ENCODE measurements around the gene CORO7.

The CORO7 gene

DNA sequence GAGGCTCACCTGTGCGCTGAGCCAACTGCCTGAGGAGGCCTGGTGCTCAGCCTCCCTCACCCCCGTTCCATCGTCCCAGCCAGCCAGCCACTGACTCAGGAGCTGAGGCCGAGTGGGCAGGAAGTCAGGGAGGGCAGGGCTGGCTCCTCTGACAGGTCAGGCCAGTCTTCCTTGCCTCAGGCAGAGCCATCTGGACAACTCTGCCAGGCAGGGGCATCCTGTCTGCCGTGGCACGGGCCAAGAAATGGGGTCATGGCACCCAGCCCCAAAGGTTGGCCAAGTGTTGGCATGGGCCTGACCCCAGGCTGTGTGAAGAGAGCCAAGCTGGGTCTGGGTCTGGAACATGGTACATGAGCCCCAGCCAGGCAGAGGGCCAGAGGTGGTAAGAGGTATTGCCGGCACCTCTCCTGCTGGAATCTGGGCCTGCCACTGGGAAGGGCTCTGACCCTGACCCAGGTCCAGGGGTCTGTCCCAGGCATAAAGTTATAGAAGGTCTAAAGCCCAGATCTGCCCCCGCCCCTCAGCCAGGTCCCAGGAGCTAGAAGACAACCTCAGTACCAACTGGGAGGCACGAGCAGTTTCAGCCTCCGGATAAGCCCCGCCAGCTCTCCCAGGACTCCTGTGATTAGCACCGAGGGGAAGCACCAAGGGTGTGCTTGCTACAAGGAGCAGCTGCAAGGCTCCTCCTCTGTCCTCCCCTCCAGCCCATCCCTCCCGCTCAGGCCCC lies 47.2 kb downstream of the CORO7 start:
- H3K4me3 ChIP-seq (replicated peaks; ENCODE audit: low read depth, low read length): no peak overlapping the region
- DNase-seq (ENCODE audit: low read depth): no peak
- TF ChIP-seq, protein P1, sequence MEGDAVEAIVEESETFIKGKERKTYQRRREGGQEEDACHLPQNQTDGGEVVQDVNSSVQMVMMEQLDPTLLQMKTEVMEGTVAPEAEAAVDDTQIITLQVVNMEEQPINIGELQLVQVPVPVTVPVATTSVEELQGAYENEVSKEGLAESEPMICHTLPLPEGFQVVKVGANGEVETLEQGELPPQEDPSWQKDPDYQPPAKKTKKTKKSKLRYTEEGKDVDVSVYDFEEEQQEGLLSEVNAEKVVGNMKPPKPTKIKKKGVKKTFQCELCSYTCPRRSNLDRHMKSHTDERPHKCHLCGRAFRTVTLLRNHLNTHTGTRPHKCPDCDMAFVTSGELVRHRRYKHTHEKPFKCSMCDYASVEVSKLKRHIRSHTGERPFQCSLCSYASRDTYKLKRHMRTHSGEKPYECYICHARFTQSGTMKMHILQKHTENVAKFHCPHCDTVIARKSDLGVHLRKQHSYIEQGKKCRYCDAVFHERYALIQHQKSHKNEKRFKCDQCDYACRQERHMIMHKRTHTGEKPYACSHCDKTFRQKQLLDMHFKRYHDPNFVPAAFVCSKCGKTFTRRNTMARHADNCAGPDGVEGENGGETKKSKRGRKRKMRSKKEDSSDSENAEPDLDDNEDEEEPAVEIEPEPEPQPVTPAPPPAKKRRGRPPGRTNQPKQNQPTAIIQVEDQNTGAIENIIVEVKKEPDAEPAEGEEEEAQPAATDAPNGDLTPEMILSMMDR (IDR thresholded peaks at IDR 0.05; ENCODE audit: low read length, missing control alignments): no peak

DNA sequence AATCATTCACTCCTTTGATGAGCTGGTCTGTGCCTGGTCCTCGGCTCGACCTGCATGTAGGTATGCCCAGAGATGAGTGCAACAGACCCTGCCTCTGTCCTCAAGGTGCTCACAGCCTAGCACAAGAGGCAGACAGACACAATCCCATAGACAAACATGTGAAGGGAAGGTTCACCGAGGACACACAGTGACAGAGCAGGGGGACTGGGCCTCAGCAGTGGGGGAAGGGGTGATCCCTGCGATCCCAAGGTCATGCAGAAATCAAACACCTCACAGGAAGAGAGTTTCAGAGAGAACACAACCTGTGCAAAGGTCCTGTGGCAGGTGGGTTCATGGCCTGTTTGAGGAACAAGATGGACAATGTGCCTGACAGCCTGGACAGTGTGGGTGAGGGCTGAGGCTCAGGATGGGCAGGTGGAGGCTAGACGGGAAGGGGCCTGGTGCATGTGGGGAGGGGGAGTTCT lies 49.0 kb downstream of the CORO7 start:
- TF ChIP-seq, protein P1 (IDR thresholded peaks at IDR 0.05; ENCODE audit: low read length, missing control alignments): no peak
- DNase-seq (ENCODE audit: low read depth): no peak
- no peak overlapping the region for H3K4me3 ChIP-seq (replicated peaks; ENCODE audit: low read depth, low read length)

DNA sequence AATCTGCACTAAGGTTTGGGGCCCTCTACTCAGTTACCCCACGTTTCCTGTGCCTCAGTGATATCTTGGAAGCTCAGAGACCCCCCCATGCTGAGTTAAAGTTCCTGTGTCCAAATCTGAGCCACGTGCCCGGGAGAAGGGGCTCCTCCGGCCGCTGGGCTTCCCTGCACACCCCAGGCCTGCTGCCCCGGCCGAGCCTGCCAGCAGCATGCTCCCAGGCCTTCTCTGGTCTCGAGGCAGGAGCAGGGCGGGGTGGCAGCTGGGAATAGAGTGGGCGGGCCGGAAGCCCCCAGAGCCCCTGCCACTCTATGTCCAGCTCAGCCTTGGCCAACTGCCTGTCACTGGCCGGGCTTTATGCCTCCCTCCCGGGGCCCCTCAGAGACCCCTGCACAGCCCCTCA lies 50.4 kb downstream of the CORO7 start:
- TF ChIP-seq, protein P1 (IDR thresholded peaks at IDR 0.05; ENCODE audit: low read length, missing control alignments): no peak

DNA sequence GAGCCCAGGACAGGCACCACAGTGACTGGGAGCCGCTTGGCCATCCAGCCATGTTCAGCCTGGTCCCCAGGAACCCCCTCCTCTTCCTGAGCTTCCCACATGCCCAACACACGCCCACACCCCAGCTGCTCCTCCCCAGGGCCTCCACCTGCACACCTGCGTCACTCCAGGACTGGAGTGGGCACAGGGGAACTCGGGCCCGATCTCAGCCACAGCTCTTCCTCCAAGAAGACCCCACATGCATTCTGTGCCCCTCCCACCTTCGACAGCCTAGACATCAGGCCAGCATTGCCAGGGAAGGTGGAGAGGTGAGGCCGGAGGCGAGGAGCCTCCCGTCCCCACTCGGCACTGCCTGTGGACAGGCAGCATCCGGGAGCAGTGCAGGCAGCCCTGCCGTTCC lies 50.8 kb downstream of the CORO7 start:
- H3K4me3 ChIP-seq (replicated peaks; ENCODE audit: low read depth, low read length): no peak overlapping the region
- DNase-seq (ENCODE audit: low read depth): no peak
- TF ChIP-seq, protein P1 (IDR thresholded peaks at IDR 0.05; ENCODE audit: low read length, missing control alignments): no peak

More for the DNA sequence above, 50.4 kb downstream of the CORO7 start:
- H3K4me3 ChIP-seq (replicated peaks; ENCODE audit: low read depth, low read length): no peak overlapping the region
- DNase-seq (ENCODE audit: low read depth): no peak

DNA sequence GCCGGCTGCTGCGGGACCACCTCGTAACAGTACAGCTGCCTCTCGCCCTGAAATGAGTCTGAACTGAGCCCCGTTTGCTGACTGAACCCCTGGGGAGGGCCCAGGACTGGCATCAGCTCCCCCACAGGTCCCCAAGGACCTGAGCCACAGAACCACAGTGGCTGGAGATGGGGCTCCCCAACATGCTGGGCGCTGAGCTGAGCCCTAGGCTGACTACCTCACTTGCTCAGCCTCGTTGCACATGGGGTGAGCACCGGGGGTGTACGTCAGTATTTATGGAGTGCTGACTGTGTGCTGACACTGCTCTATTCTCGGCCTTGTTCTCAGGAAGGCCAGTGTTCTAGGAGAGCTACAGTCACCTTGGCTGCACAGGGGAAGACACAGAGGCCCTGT lies 51.4 kb downstream of the CORO7 start:
- DNase-seq (ENCODE audit: low read depth): no peak
- TF ChIP-seq, protein P1 (IDR thresholded peaks at IDR 0.05; ENCODE audit: low read length, missing control alignments): no peak
- no peak overlapping the region for H3K4me3 ChIP-seq (replicated peaks; ENCODE audit: low read depth, low read length)

DNA sequence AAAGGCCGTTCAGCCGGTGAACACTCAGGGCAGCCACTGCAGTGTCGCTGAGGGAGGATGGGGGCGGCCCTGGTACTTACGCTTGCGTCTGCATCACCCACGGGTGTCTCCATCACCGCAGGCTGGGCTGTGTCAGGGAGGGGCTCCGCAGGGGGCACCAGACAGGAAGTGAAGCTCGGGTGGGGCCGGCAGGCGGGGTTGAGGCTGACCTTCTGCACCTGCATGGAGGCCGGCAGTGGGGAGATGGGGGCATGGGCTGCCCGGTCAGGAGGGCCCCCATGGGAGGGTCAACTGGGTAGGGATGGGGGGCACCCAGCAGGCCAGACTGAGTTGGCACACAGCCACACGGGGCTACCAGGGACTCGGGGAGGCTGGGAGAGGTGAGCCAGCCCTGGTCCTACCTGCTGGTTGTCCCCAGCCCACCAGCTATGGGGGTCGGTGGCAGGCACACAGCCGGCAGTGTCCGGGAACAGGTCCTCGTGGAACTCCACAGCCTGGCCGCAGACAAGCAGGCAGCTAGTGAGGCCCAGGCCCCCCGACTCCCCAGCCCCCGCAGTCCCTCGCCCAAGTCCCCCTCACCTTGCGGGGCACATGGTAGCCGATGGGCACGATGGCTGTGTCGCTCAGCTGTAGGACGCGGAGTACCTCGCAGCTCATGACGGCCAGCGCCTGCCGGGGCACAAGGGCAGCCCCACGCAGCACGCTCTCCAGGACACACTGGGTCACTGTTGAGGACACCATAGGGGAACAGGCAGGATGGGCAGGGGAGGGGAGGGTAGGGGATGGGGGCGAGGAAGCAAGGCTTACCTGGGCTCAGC lies 52.0 kb downstream of the CORO7 start:
- no peak overlapping the region for H3K4me3 ChIP-seq (replicated peaks; ENCODE audit: low read depth, low read length)
- no peak for DNase-seq (ENCODE audit: low read depth)
- TF ChIP-seq, protein P1 (IDR thresholded peaks at IDR 0.05; ENCODE audit: low read length, missing control alignments): no peak
